PFSK-1 (cell line): Measurements from ENCODE around the gene MSI2.

Experiments
- FOXP2 ChIP-seq: optimal IDR thresholded peaks from 2 replicates; pipeline ENCODE3; 2011; ENCODE audit warnings: borderline replicate concordance, control low read depth, inconsistent platforms; ENCODE audit not compliant: insufficient read depth; ENCODE audit errors: extremely low read length, extremely low read depth
- POLR2AphosphoS5 ChIP-seq: IDR thresholded peaks from 2 replicates; pipeline ENCODE4 v1.6.1; 2012; ENCODE audit warnings: low read depth, mild to moderate bottlenecking, control low read depth, low read length, moderate library complexity
- SIN3A ChIP-seq: IDR thresholded peaks from 2 replicates; pipeline ENCODE4 v1.6.1; 2012; ENCODE audit warnings: mild to moderate bottlenecking, low read length, moderate library complexity, borderline replicate concordance; ENCODE audit not compliant: insufficient read depth
- TAF1 ChIP-seq: IDR thresholded peaks from 2 replicates; pipeline ENCODE4 v1.6.1; 2012; ENCODE audit warnings: low read length, control low read depth, borderline replicate concordance; ENCODE audit not compliant: insufficient read depth
- TF ChIP-seq, protein P1 (sequence below), 2 experiments: IDR thresholded peaks; 2 replicates each; pipeline versions ENCODE4 v1.6.1 to v1.8.0; 2011 to 2012; ENCODE audit warnings: low read depth in 2 of 2, low read length in 2 of 2, control low read depth in 1 of 2, inconsistent platforms in 1 of 2, mild to moderate bottlenecking in 1 of 2, moderate library complexity in 1 of 2; ENCODE audit not compliant: insufficient read depth in 1 of 2

- TF ChIP-seq SIN3A, result no peak
- no peak for TF ChIP-seq POLR2AphosphoS5
- no peak for TF ChIP-seq TAF1
- TF ChIP-seq, protein P1, sequence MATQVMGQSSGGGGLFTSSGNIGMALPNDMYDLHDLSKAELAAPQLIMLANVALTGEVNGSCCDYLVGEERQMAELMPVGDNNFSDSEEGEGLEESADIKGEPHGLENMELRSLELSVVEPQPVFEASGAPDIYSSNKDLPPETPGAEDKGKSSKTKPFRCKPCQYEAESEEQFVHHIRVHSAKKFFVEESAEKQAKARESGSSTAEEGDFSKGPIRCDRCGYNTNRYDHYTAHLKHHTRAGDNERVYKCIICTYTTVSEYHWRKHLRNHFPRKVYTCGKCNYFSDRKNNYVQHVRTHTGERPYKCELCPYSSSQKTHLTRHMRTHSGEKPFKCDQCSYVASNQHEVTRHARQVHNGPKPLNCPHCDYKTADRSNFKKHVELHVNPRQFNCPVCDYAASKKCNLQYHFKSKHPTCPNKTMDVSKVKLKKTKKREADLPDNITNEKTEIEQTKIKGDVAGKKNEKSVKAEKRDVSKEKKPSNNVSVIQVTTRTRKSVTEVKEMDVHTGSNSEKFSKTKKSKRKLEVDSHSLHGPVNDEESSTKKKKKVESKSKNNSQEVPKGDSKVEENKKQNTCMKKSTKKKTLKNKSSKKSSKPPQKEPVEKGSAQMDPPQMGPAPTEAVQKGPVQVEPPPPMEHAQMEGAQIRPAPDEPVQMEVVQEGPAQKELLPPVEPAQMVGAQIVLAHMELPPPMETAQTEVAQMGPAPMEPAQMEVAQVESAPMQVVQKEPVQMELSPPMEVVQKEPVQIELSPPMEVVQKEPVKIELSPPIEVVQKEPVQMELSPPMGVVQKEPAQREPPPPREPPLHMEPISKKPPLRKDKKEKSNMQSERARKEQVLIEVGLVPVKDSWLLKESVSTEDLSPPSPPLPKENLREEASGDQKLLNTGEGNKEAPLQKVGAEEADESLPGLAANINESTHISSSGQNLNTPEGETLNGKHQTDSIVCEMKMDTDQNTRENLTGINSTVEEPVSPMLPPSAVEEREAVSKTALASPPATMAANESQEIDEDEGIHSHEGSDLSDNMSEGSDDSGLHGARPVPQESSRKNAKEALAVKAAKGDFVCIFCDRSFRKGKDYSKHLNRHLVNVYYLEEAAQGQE (IDR thresholded peaks at IDR 0.05; ENCODE audit: insufficient read depth in 1 of 2, low read depth in 2 of 2, low read length in 2 of 2), result no peak
- TF ChIP-seq FOXP2, result no peak
These were observed 1.9 kb downstream of the MSI2 start for GRCh38 chr17:57257895-57258851.
